ENCODE data around the gene KLHL24.

- TF ChIP-seq, protein P1, sequence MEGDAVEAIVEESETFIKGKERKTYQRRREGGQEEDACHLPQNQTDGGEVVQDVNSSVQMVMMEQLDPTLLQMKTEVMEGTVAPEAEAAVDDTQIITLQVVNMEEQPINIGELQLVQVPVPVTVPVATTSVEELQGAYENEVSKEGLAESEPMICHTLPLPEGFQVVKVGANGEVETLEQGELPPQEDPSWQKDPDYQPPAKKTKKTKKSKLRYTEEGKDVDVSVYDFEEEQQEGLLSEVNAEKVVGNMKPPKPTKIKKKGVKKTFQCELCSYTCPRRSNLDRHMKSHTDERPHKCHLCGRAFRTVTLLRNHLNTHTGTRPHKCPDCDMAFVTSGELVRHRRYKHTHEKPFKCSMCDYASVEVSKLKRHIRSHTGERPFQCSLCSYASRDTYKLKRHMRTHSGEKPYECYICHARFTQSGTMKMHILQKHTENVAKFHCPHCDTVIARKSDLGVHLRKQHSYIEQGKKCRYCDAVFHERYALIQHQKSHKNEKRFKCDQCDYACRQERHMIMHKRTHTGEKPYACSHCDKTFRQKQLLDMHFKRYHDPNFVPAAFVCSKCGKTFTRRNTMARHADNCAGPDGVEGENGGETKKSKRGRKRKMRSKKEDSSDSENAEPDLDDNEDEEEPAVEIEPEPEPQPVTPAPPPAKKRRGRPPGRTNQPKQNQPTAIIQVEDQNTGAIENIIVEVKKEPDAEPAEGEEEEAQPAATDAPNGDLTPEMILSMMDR (IDR thresholded peaks at IDR 0.05), result no peak
- TF ChIP-seq POLR2A (IDR thresholded peaks at IDR 0.05), result no peak
Measured at GRCh38 chr3:183637106-183637486, 1.7 kb downstream of the KLHL24 start.
